ENCODE results near the gene OR1F1. TPM values are rescaled to one million over a fixed set of nuclear protein-coding genes. Genes with fewer than 3 reads are reported as not detected.

Gene OR1F1
- total RNA-seq, 1 experiment from 2014 or later, result not detected

DNA sequence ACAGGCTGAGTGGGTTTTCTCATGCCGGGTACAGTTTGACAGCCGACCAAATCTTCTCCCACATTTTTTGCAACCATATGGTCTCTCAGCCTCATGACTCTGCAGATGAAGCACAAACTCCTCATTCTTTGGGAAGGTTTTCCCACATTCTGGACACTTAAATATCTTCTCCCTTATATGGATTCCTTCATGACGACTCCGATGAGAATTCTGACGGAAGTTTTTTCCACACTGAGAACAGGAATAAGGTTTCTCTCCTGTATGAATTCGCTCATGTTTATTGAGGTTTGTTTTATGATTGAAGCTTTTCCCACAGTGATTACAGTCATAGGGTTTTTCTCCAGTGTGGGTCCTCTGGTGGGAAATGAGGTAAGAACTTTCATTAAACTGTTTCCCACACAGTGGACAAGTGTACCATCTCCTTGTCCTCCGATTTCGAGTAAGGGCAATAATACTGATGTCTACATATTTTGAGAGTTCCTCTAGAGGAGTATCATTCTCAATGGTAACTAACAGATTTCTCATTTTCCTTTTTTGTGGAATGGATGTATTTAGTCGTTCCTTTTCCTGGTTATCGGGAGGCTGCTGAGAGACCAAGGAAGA lies 36.0 kb downstream of the OR1F1 start:
- H3K9ac ChIP-seq (ENCODE audit: extremely low read depth, insufficient read length, low read length), result no peak overlapping the region
- H3K23ac ChIP-seq (ENCODE audit: insufficient read length, low read depth, low read length), result no peak overlapping the region
- no peaks in the 10 kb centered on the region for H3K79me1 ChIP-seq (ENCODE audit: insufficient read depth, low read depth, low read length, poor library complexity, severe bottlenecking)
- H2BK12ac ChIP-seq (ENCODE audit: insufficient read length, low read depth, low read length), result no peak overlapping the region
- no peak overlapping the region for H4K8ac ChIP-seq (replicated peaks; ENCODE audit: insufficient read length, low read depth, low read length)
- no peak overlapping the region for H2BK5ac ChIP-seq (ENCODE audit: insufficient read length, low read length)
- H2BK15ac ChIP-seq (ENCODE audit: low read depth, low read length), result no peak overlapping the region
- H3K23me2 ChIP-seq (ENCODE audit: insufficient read length, low read depth, low read length, poor library complexity, severe bottlenecking), result no peaks in the 10 kb centered on the region
- H3K36me3 Mint-ChIP-seq (ENCODE audit: insufficient read depth in 1 of 3, low read depth in 3 of 3), result peaks cover 63 to 76% (median 75%) of the 10 kb centered on the region in 3 experiments
- H3K4ac ChIP-seq (ENCODE audit: low read depth, low read length), result no peak overlapping the region
- no peak overlapping the region for H3K4me3 Mint-ChIP-seq
- no CpG with 5 or more reads among the region's 10 CpGs for WGBS (ENCODE audit: extremely low coverage, insufficient read length, low lambda C conversion rate)
- no peak overlapping the region for H3K27ac ChIP-seq (ENCODE audit: insufficient read length, low read depth, low read length)
- no peak for DNase-seq
- no peak overlapping the region for H2AFZ ChIP-seq (ENCODE audit: low read length)
- no peaks in the 10 kb centered on the region for H3K79me2 ChIP-seq (ENCODE audit: insufficient read depth, low read length)
- no peak overlapping the region for H2AK5ac ChIP-seq (ENCODE audit: insufficient read length, low read length)
- H4K91ac ChIP-seq (ENCODE audit: insufficient read length, low read depth, low read length), result no peak overlapping the region
- H4K5ac ChIP-seq (ENCODE audit: insufficient read length, low read depth, low read length), result no peak overlapping the region
- H3K9me3 Mint-ChIP-seq, result peaks cover 79 to 82% of the 10 kb centered on the region in 2 experiments
- H3K56ac ChIP-seq (ENCODE audit: insufficient read length, low read depth, low read length), result no peak overlapping the region
- no peaks in the 10 kb centered on the region for H3K27me3 Mint-ChIP-seq (ENCODE audit: low read depth)
- H2BK20ac ChIP-seq (ENCODE audit: low read depth, low read length, poor library complexity, severe bottlenecking), result no peak overlapping the region
- H2BK120ac ChIP-seq (ENCODE audit: low read depth, low read length, poor library complexity, severe bottlenecking), result no peak overlapping the region
- TF ChIP-seq, protein P1, sequence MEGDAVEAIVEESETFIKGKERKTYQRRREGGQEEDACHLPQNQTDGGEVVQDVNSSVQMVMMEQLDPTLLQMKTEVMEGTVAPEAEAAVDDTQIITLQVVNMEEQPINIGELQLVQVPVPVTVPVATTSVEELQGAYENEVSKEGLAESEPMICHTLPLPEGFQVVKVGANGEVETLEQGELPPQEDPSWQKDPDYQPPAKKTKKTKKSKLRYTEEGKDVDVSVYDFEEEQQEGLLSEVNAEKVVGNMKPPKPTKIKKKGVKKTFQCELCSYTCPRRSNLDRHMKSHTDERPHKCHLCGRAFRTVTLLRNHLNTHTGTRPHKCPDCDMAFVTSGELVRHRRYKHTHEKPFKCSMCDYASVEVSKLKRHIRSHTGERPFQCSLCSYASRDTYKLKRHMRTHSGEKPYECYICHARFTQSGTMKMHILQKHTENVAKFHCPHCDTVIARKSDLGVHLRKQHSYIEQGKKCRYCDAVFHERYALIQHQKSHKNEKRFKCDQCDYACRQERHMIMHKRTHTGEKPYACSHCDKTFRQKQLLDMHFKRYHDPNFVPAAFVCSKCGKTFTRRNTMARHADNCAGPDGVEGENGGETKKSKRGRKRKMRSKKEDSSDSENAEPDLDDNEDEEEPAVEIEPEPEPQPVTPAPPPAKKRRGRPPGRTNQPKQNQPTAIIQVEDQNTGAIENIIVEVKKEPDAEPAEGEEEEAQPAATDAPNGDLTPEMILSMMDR (conservative IDR thresholded peaks at IDR 0.05), result no peak
- no peak overlapping the region for H3K4me2 ChIP-seq (ENCODE audit: insufficient read depth, insufficient read length, low read length)
- no peak overlapping the region for H3T11ph ChIP-seq (ENCODE audit: low read length)
- H3K4me1 Mint-ChIP-seq, result no peaks in the 10 kb centered on the region
- no peak overlapping the region for H3K27ac Mint-ChIP-seq
- H3K14ac ChIP-seq (ENCODE audit: insufficient read depth, low read length), result no peak overlapping the region
- peaks cover 41% of the 10 kb centered on the region for H3K9me3 ChIP-seq (ENCODE audit: control insufficient read depth, low read depth, low read length)
- H3K18ac ChIP-seq (ENCODE audit: insufficient read length, low read depth, low read length), result no peak overlapping the region
- H3K4me1 ChIP-seq (ENCODE audit: insufficient read depth, low read length), result no peaks in the 10 kb centered on the region
- H4K20me1 ChIP-seq (ENCODE audit: control insufficient read depth, insufficient read depth, insufficient read length), result no peaks in the 10 kb centered on the region
- H3K27me3 ChIP-seq (ENCODE audit: insufficient read depth, low read length), result no peaks in the 10 kb centered on the region
